Activated naive CD4-positive, alpha-beta T cell treated with anti-CD3 and anti-CD28 coated beads, Interleukin-2, amount 50 U/mL, for 72 hours (primary cell): ENCODE results near the gene CDC16. TPM values are rescaled to one million over a fixed set of nuclear protein-coding genes. Genes with fewer than 3 reads are reported as not detected.

Source experiments
- ATAC-seq, 2 donors: fragments of 150-1000 bp; cut with Tn5 transposase; 2 replicates each; pipeline ENCODE4 v1.10.0; 2021; ENCODE audit warnings: mild to moderate bottlenecking in 2 of 2, moderate library complexity in 2 of 2
- DNase-seq, 2 donors: peaks; one replicate each; pipeline ENCODE4 v3.0.0; 2021 to 2022; ENCODE audit warnings: low spot score in 2 of 2
- H3K27ac Mint-ChIP-seq, 2 donors: one replicate each; pipeline ENCODE4 v1.8.0; 2022; ENCODE audit warnings: mild to moderate bottlenecking in 2 of 2, mixed read lengths in 2 of 2
- H3K36me3 Mint-ChIP-seq, 2 donors: one replicate each; pipeline ENCODE4 v1.8.0; 2022; ENCODE audit warnings: mixed read lengths in 2 of 2
- H3K9me3 Mint-ChIP-seq, 2 donors: one replicate each; pipeline ENCODE4 v1.8.0; 2022; ENCODE audit warnings: mixed read lengths in 2 of 2
- total RNA-seq, 2 donors: library from RNA; stranded (reverse); gene quantifications; one replicate each; pipeline ENCODE4 v1.2.3, GENCODE V29; 2022

Gene CDC16
- total RNA-seq, 2 donors from 2014 or later = 85.1 to 108 TPM

DNA sequence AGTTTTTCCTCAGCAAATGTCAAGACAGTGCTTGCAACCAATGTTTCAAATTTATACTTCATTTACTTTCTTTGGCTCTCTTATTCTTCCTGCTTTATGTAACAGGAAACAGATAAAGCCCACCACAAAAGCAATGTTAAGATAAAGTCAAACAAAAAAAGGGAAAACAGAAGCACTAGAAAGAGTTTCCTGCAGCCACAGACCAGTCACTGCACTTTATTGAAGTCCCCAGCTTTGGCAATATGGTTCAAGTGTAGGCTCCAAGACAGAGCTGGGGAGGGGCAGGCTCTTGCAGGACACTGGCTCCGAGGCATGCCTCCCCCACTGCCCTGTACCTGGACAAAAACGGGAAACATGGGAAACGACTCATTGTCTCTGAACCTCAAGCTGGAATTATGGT lies 15.3 kb upstream of the CDC16 start:
- peak in 1 of 2 donors; percentile 18 for ATAC-seq
- no peaks in the 10 kb centered on the region for H3K9me3 Mint-ChIP-seq
- DNase-seq = no peak
- H3K27ac Mint-ChIP-seq = peak overlapping the region in 1 of 2 donors; percentile 30
- H3K36me3 Mint-ChIP-seq = no peaks in the 10 kb centered on the region

GRCh38 chr13:114222461-114222968 lies 12.2 kb upstream of the CDC16 start:
- Mint-ChIP-seq H3K36me3 (no peaks in the 10 kb centered on the region), H3K27ac (peak overlapping the region in 1 of 2 donors; percentile 48), H3K9me3 (peaks cover 0 to 4% of the 10 kb centered on the region in 2 donors)
- ATAC-seq = no peak
- DNase-seq = no peak

DNA sequence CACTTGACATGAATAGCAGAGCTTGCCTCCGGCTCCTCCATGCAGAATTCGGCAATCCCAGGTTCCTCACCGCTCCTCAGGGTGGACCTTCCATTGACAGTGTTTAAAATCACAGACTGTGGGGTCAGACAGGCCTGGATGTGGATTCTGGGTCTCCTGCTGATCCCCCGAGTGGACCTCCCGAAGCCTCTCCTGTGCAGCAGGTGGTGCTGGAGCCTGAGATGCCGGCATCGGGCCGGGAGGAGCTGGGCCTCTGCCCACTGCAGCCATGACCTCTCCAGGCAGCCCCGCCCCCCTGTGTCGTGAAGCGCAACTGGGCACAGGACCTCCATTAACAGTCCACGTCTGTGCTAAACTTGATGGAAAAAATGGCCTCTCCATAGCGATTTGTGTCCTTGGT lies 10.5 kb upstream of the CDC16 start:
- H3K36me3 Mint-ChIP-seq = no peaks in the 10 kb centered on the region
- H3K27ac Mint-ChIP-seq = peak overlapping the region in 1 of 2 donors; percentile 69
- DNase-seq (no peak), ATAC-seq (no peak)
- peaks cover 0 to 4% of the 10 kb centered on the region in 2 donors for H3K9me3 Mint-ChIP-seq

DNA sequence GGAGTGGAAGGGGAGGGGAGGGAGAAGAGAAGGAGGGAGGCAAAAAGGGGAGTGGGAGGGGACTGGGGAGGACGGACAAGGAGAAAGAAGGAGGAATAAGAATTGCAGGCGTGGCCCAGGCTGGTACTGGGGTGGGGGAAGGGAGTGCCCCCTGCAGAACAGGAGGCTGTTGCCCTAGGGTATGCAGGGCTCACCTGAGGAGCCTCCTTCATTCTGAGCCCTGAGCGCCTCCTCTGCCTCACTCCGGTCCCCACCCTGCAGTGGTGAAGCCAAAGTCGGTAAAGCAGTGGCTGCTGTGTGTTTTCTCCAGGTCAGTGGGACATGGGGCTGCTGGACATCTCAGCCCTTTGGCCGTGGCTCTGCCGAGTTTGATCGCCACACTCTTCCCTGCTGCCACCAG lies 9.1 kb upstream of the CDC16 start:
- H3K9me3 Mint-ChIP-seq = peaks cover 0 to 4% of the 10 kb centered on the region in 2 donors
- peak in 1 of 2 donors; percentile 39 for ATAC-seq
- DNase-seq = no peak
- no peak overlapping the region for H3K27ac Mint-ChIP-seq
- H3K36me3 Mint-ChIP-seq = no peaks in the 10 kb centered on the region

DNA sequence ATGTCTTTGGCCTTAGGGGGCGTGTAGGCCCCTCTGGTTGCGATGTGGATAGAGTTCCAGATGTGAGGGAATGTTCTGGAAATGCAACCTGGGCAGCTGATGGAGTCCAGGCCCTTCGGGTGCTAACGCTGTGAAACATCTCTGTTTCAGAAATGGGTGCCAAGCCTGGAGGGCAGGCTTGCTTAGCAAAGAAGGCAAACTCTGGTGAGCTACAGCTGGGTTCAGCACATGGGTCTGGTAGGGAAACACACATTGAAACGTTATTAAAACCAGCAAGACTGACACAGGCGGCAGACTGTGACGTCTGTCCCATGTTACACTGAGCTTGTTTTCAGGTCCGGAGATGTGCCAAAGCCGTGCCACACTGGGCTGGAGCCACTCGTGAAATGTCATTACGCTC lies 8.6 kb upstream of the CDC16 start:
- H3K27ac Mint-ChIP-seq = peak overlapping the region in 1 of 2 donors; percentile 74
- no peak for DNase-seq

DNA sequence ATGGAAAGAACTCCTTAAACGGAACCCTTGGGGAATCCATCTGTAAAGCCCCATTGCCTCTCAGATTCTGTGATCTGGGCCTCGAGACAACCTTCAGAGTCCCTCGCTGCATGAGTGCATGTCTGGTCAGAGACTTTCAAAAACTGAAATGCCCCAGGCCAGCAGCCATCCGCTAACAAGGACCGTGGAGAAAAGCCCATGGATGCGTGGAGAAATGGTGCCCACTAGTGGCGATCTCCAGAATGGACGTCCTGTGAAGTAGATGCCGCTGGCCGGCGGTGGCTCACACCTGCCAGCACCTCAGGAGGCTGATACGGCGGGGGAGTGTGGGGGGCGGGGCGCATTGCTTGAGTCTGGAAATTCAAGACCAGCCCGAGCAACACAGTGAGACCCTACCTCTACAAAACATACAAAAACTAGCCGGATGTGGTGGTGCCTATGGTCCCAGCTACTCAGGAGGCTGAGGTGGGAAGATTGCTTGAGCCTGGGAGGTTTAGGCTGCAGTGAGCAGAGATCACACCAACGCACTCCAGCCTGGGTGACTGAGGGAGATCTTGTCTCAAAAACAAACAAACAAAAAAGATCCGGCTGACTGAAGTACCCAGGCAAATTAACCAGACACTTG lies 7.9 kb upstream of the CDC16 start:
- Mint-ChIP-seq H3K36me3 (no peaks in the 10 kb centered on the region), H3K9me3 (peaks cover 0 to 4% of the 10 kb centered on the region in 2 donors), H3K27ac (peak overlapping the region in 1 of 2 donors; percentile 74)
- peak; percentile 89 to 90 for DNase-seq
- peak; percentile 92 to 93 for ATAC-seq

More for the DNA sequence above, 8.6 kb upstream of the CDC16 start:
- Mint-ChIP-seq H3K36me3 (no peaks in the 10 kb centered on the region), H3K9me3 (peaks cover 0 to 4% of the 10 kb centered on the region in 2 donors)
- peak; percentile 11 to 34 for ATAC-seq

- no peak for DNase-seq
- no peaks in the 10 kb centered on the region for H3K36me3 Mint-ChIP-seq
- peaks cover 0 to 4% of the 10 kb centered on the region in 2 donors for H3K9me3 Mint-ChIP-seq
- H3K27ac Mint-ChIP-seq = no peak overlapping the region
- ATAC-seq = no peak
These were observed 7.2 kb upstream of the CDC16 start for GRCh38 chr13:114227528-114227927.

GRCh38 chr13:114228176-114228575 lies 6.5 kb upstream of the CDC16 start:
- Mint-ChIP-seq H3K27ac (no peak overlapping the region), H3K36me3 (no peaks in the 10 kb centered on the region), H3K9me3 (peaks cover 0 to 4% of the 10 kb centered on the region in 2 donors)
- ATAC-seq = no peak
- DNase-seq = no peak

DNA sequence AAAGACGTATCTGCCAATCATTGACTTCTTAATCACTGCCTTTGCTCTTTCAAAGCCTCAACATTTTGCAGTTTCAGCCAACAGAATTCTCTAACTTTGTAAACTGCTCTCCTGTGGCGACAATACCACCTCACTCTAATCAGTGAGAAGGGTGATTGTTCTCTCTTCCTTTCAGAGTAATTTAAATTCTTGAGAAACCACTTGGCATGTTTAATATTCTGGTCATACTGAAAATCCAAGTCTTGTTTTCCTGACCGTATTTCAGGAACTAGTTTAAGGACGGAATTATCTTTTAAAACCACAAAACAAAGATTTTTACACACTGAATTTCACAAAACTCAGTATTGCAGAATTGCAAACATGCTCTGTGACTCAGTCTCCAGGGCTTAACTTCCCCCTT lies 5.2 kb upstream of the CDC16 start:
- H3K36me3 Mint-ChIP-seq = peaks cover 0 to 3% of the 10 kb centered on the region in 2 donors
- H3K9me3 Mint-ChIP-seq = peaks cover 3 to 4% of the 10 kb centered on the region in 2 donors
- H3K27ac Mint-ChIP-seq = no peak overlapping the region
- DNase-seq = no peak
- ATAC-seq = no peak

- Mint-ChIP-seq H3K27ac (peak overlapping the region in 1 of 2 donors; percentile 11), H3K36me3 (peaks cover 0 to 5% of the 10 kb centered on the region in 2 donors), H3K9me3 (peaks cover 1 to 4% of the 10 kb centered on the region in 2 donors)
- DNase-seq = no peak
- no peak for ATAC-seq
These were observed 4.6 kb upstream of the CDC16 start for GRCh38 chr13:114230117-114230516.

- peaks cover 0 to 4% of the 10 kb centered on the region in 2 donors for H3K9me3 Mint-ChIP-seq
- no peak overlapping the region for H3K27ac Mint-ChIP-seq
- ATAC-seq (no peak), DNase-seq (no peak)
- H3K36me3 Mint-ChIP-seq = peaks cover 4 to 9% of the 10 kb centered on the region in 2 donors
These were observed 4.1 kb upstream of the CDC16 start for GRCh38 chr13:114230575-114230974.

GRCh38 chr13:114231886-114232285 lies 2.8 kb upstream of the CDC16 start:
- H3K36me3 Mint-ChIP-seq = peaks cover 7 to 15% of the 10 kb centered on the region in 2 donors
- DNase-seq (no peak), ATAC-seq (no peak)
- peaks cover 0 to 4% of the 10 kb centered on the region in 2 donors for H3K9me3 Mint-ChIP-seq
- H3K27ac Mint-ChIP-seq = no peak overlapping the region

DNA sequence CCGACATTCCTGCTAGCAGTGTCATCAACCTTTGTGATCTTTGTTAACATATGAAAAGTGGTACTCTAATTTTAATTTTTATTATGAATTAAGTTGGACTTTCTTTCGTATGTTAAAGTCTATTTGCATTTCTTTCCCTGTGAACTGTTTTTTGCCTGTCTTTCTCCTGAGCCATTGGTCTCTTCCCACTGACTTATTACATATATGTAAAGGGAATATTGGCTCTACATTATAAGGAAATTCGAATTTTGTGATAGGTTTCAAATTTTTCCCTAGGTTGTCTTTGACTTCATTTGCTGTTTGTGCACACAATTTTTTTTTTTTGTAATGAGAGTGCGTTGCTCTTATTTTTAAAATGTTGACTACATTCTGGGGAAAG lies 442 bp upstream of the CDC16 start:
- Mint-ChIP-seq H3K36me3 (peaks cover 23 to 28% of the 10 kb centered on the region in 2 donors), H3K27ac (peak overlapping the region; percentile 78 to 85), H3K9me3 (peaks cover 0 to 4% of the 10 kb centered on the region in 2 donors)
- no peak for ATAC-seq
- DNase-seq = no peak

- Mint-ChIP-seq H3K36me3 (peaks cover 28 to 29% of the 10 kb centered on the region in 2 donors), H3K27ac (peak overlapping the region; percentile 85 to 92), H3K9me3 (peaks cover 0 to 4% of the 10 kb centered on the region in 2 donors)
- no peak for ATAC-seq
- DNase-seq = no peak
These were observed 1.0 kb downstream of the CDC16 start for GRCh38 chr13:114235697-114236096.

DNA sequence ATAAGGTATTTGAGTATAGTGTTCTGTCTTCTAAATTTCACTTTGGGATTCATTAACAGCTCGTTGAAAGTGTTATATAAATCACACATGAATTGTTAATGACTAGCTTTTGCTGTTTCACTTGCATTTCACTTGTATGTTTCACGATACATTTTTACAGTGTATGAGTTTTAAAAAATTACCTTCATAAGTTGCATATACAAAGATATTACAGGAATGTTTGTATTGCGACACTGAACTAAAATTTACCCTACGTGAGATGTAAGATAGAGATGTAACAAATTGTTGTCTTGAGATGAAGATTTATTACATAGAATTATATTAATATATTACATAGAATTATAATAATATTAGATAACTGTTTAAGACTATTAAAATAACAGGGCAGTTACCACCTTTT lies 1.5 kb downstream of the CDC16 start:
- Mint-ChIP-seq H3K9me3 (peaks cover 0 to 4% of the 10 kb centered on the region in 2 donors), H3K36me3 (peaks cover 28 to 31% of the 10 kb centered on the region in 2 donors), H3K27ac (peak overlapping the region; percentile 85 to 92)
- no peak for ATAC-seq
- no peak for DNase-seq

- DNase-seq (no peak), ATAC-seq (no peak)
- H3K36me3 Mint-ChIP-seq = peaks cover 28 to 41% of the 10 kb centered on the region in 2 donors
- H3K27ac Mint-ChIP-seq = peak overlapping the region; percentile 6 to 30
- peaks cover 0 to 4% of the 10 kb centered on the region in 2 donors for H3K9me3 Mint-ChIP-seq
These were observed 2.9 kb downstream of the CDC16 start for GRCh38 chr13:114237415-114238112.

- Mint-ChIP-seq H3K27ac (no peak overlapping the region), H3K36me3 (peaks cover 19 to 47% of the 10 kb centered on the region in 2 donors), H3K9me3 (no peaks in the 10 kb centered on the region)
- ATAC-seq (no peak), DNase-seq (no peak)
These were observed 7.2 kb downstream of the CDC16 start for GRCh38 chr13:114241918-114242317.
